Measurements from ENCODE around the gene ASCC3. TPM values are rescaled to one million over a fixed set of nuclear protein-coding genes. Genes with fewer than 3 reads are reported as not detected.

The ASCC3 gene
- total RNA-seq, 1 donor from 2014 or later, result 12.7 TPM

- Histone ChIP-seq H3K27me3 (peaks cover 56% of the 10 kb centered on the region), H3K4me1 (peaks cover 0 to 4% of the 10 kb centered on the region in 2 donors), H3K27ac (no peak overlapping the region), H3K4me3 (no peak overlapping the region), H3K36me3 (no peaks in the 10 kb centered on the region), H3K9me3 (no peaks in the 10 kb centered on the region)
- TF ChIP-seq CTCF (IDR thresholded peaks at IDR 0.05), result no peak
- DNase-seq (ENCODE audit: low spot score in 2 of 2), result no peak
- intact Hi-C loops (cut with DNase I), result loop anchor here (10.0 kb wide), 1 partner anchor 872 kb away; no protein-coding TSS in a partner anchor
These were observed 414.6 kb downstream of the ASCC3 start for GRCh38 chr6:100466410-100467128.

DNA sequence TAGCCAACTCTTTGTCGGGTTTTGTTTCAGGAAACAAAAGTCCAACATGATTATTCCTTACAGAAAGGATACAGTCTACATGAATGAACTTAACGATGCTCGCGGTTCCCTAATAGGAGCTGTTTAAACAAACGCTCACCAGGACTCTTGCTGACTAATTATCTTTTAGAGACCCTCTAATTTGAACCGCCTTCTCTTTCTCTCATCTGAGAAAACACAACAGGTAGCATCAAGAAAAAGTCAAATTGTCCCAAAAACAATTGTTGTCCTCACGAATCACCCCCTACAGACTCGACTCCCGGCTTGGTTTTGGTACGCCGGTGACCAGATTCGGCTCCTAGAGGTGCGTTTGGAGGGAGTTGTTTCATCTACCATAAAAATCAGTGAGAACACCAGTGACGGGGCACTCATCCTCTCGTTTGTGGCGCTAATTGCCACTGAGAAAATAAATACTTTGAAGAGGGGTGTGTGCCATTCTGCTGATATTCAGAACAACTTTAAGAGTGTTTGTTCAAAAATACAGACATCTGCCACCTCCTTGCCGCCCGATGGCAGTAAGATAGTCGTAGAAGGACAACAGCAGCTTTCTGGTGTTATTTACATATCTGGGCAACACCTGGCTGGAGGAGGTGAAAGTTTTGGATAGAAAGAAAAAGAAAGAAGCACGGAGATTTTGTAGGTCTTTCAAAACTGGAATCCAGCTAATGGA lies 415.3 kb downstream of the ASCC3 start:
- no peak for TF ChIP-seq CTCF (IDR thresholded peaks at IDR 0.05)
- H3K4me3 ChIP-seq, result no peak overlapping the region
- H3K9me3 ChIP-seq, result no peaks in the 10 kb centered on the region
- H3K27me3 ChIP-seq, result peaks cover 63% of the 10 kb centered on the region
- H3K36me3 ChIP-seq, result no peaks in the 10 kb centered on the region
- H3K27ac ChIP-seq, result no peak overlapping the region
- intact Hi-C loops (cut with DNase I), result loop anchor here (10.0 kb wide), 1 partner anchor 871 kb away; no protein-coding TSS in a partner anchor
- H3K4me1 ChIP-seq, result peaks cover 0 to 4% of the 10 kb centered on the region in 2 donors
- no peak for DNase-seq (ENCODE audit: low spot score in 2 of 2)

DNA sequence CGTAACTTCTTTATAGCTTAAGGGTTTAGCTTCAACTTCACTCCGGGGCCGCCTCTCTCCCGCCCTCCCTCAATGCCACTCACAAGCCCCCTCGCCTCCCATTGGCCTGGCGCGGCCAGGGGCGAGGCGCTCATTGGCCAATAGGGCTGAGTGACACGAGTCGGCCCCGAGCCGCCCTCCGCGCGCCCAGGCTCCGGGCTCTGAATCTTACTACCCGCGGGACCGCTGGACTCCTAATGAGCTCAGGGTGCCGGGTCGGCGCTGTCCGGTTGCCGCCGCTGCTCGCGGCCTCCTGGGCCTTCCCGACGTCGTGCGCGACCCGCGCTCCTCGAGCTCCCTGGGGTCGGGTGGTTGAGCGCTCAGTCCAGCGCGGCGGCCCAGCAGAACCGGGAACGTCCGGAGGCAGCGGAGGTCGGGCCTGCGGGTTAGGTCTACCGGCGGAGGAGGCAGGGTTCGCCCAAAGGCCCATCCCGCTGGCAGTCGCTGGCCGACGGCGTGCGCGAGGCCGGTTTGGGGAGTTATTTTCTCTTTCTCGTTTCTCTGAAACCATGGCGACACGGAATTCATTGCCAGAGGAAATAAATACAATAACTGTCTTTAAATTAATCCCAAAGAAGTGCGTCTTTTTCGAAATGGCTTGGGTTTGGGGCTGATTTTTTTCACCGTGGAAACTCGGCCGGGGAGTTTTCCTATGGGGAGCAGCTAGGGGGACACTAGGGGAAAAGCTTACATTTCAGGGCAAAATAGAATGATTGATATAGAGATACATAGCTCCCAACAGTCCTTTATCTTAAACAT lies 416.0 kb downstream of the ASCC3 start, which contains the start of gene SIM1:
TSS of gene SIM1 (minus strand) at position 19 of the 798 bp plus-strand sequence. CDS start 1,453 bp downstream, outside the sequence.
- intact Hi-C loops (cut with DNase I), result loop anchor here (5.0 to 10.0 kb wide), 3 partner anchors 42 to 1633 kb away; partner anchors contain the start of gene POU3F2
- H3K9me3 ChIP-seq, result no peaks in the 10 kb centered on the region
- no peak for DNase-seq (ENCODE audit: low spot score in 2 of 2)
- peaks cover 68% of the 10 kb centered on the region for H3K27me3 ChIP-seq
- H3K36me3 ChIP-seq, result no peaks in the 10 kb centered on the region
- no peak for TF ChIP-seq CTCF (IDR thresholded peaks at IDR 0.05)
- H3K4me1 ChIP-seq, result peaks cover 0 to 4% of the 10 kb centered on the region in 2 donors
- H3K4me3 ChIP-seq, result peak within 1 kb of the TSS; percentile 11 to 41
- no peak within 1 kb of the TSS for H3K27ac ChIP-seq

DNA sequence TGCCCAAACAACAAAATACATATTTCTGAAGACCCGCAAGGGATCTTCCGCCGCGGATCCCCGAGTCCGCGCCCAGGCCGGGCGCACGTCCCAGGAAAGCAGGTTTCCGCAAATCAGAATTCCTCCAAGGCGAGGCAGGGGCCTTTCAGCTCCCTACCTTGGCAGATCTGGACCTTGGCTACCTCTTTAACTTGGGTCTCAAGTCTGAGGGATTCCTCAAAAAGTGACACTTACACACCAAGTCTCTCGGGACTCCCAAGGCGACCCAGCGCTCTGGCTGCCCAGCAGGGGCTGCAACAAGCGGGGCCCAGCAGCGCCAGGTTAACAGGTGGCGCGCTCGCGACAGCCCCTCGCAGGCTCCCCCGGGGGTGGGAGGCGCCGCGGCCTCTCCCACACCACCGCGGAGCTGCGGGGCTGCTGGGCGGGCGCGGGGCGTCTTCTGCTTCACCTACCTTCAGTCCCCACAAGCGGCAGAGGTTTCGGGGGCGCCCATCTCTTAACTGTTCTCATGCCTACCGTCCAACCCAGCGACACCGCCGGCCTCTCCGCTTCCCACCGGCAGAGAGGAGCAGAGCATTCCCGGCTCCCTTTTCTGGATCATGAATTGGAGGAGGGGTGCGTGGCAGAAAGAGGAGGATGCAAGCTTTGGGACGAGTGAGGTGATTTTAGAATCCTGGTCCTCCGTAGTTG lies 416.8 kb downstream of the ASCC3 start:
- Histone ChIP-seq H3K27ac (no peak overlapping the region), H3K4me1 (peaks cover 0 to 4% of the 10 kb centered on the region in 2 donors), H3K36me3 (no peaks in the 10 kb centered on the region), H3K27me3 (peaks cover 73% of the 10 kb centered on the region), H3K9me3 (no peaks in the 10 kb centered on the region), H3K4me3 (peak overlapping the region in 1 of 2 donors; percentile 41)
- no peak for TF ChIP-seq CTCF (IDR thresholded peaks at IDR 0.05)
- intact Hi-C loops (cut with DNase I), result loop anchor here (5.0 to 10.0 kb wide), 3 partner anchors 43 to 1632 kb away; partner anchors contain the start of gene POU3F2
- no peak for DNase-seq (ENCODE audit: low spot score in 2 of 2)

Data from ascending aorta (tissue), 2 donors.